K562 (cell line): ENCODE measurements around the gene S100A10. TPM values are rescaled to one million over a fixed set of nuclear protein-coding genes. Genes with fewer than 3 reads are reported as not detected.

Source experiments
- ATAC-seq: fragments of 200-7000 bp; cut with Tn5 transposase; 3 replicates; pipeline ENCODE4 v1.9.1; 2020; ENCODE audit warnings: moderate library complexity
- BruUV-seq: library from RNA; stranded (reverse); fragments of 400-500 nt; replicated peaks from 2 replicates; lab custom pipeline; 2021; lab: Mats Ljungman, UMichigan
- CTCF ChIA-PET: fragments of 300-600 bp; formaldehyde crosslinking; extraction: SDS; loops from one replicate; lab custom pipeline; 2021; ENCODE audit warnings: low intra/inter-chr PET ratio; lab: Yijun Ruan, JAX
- POLR2A ChIA-PET: fragments of 300-600, 350-650 bp; sonication (Branson Sonifier 250); formaldehyde crosslinking; extraction: SDS; loops from one replicate; lab custom pipeline; 2021; ENCODE audit warnings: antibody characterized with exemption, inconsistent platforms; lab: Yijun Ruan, JAX
- DNase-seq, 4 experiments: peaks; one replicate each; pipeline versions ENCODE4 v3.0.0 to v3.0.0-alpha.2; 2011 to 2018; ENCODE audit warnings: low spot score in 3 of 4, mixed read lengths in 3 of 4; ENCODE audit errors: extremely low read depth in 1 of 4
- FAIRE-seq: peaks from 2 replicates; lab custom pipeline; 2011; peaks lifted over from hg19 to GRCh38; lab: Jason Lieb, UNC
- H2AFZ ChIP-seq: 2 replicates; pipeline ENCODE4 v1.6.0; 2011; ENCODE audit warnings: low read depth, low read length, control low read depth, inconsistent platforms
- H3K27ac ChIP-seq: fragments of 200-600 bp; 3 replicates; pipeline ENCODE4 v1.8.0; 2011; ENCODE audit warnings: low read depth, mild to moderate bottlenecking, control low read depth, inconsistent platforms, low read length, moderate library complexity, mixed read lengths; ENCODE audit errors: extremely low read depth
- H3K27me3 ChIP-seq, 2 experiments: fragments of 300-600 bp in 1 of 2; 2 replicates in 1 of 2; 3 replicates in 1 of 2; pipeline versions ENCODE4 v1.6.0 to v1.8.0; 2011; ENCODE audit warnings: inconsistent platforms in 2 of 2, low read length in 2 of 2, mild to moderate bottlenecking in 1 of 2, mixed read lengths in 1 of 2, moderate library complexity in 1 of 2; ENCODE audit not compliant: control insufficient read depth in 2 of 2, insufficient read depth in 2 of 2
- H3K36me3 ChIP-seq: fragments of 300-600 bp; 3 replicates; pipeline ENCODE4 v1.8.0; 2011; ENCODE audit warnings: mild to moderate bottlenecking, low read length, inconsistent platforms; ENCODE audit not compliant: control insufficient read depth, insufficient read depth
- H3K4me1 ChIP-seq, 2 experiments: fragments of 200-600 bp in 1 of 2; replicated peaks in 1 of 2; 2 replicates in 1 of 2; 3 replicates in 1 of 2; pipeline versions ENCODE4 v1.5.1 to v1.8.0; 2011; ENCODE audit warnings: inconsistent platforms in 2 of 2, low read length in 2 of 2, mild to moderate bottlenecking in 1 of 2, mixed read lengths in 1 of 2, moderate library complexity in 1 of 2; ENCODE audit not compliant: control insufficient read depth in 2 of 2, insufficient read depth in 2 of 2
- H3K4me2 ChIP-seq: 2 replicates; pipeline ENCODE4 v1.6.1; 2011; ENCODE audit warnings: low read length, control low read depth, inconsistent platforms, mixed read lengths; ENCODE audit not compliant: insufficient read depth
- H3K4me3 ChIP-seq: fragments of 200-600 bp; sonication (generic), shearing (Covaris generic); 2 replicates; pipeline ENCODE4 v1.5.1; 2016; ENCODE audit warnings: control low read depth, inconsistent platforms
- H3K79me2 ChIP-seq: fragments of 200-600 bp; 3 replicates; pipeline ENCODE4 v1.8.0; 2011; ENCODE audit warnings: low read length, inconsistent platforms; ENCODE audit not compliant: control insufficient read depth, insufficient read depth
- H3K9ac ChIP-seq, 2 experiments: 2 replicates each; pipeline versions ENCODE4 v1.6.0 to v1.6.1; 2011; ENCODE audit warnings: low read depth in 2 of 2, low read length in 2 of 2, control low read depth in 1 of 2, inconsistent platforms in 1 of 2, mild to moderate bottlenecking in 1 of 2, mixed read lengths in 1 of 2; ENCODE audit not compliant: insufficient read depth in 1 of 2
- H3K9me1 ChIP-seq: one replicate; pipeline ENCODE4 v1.6.0; 2011; ENCODE audit warnings: inconsistent platforms, mild to moderate bottlenecking, low read length, moderate library complexity; ENCODE audit not compliant: control insufficient read depth, insufficient read depth
- H3K9me3 ChIP-seq: replicated peaks from 2 replicates; pipeline ENCODE4 v1.5.1; 2011; ENCODE audit warnings: low read depth, low read length, inconsistent platforms; ENCODE audit not compliant: control insufficient read depth, insufficient read depth
- H4K20me1 ChIP-seq: replicated peaks from 2 replicates; pipeline ENCODE4 v1.6.1; 2011; ENCODE audit warnings: low read length, inconsistent platforms, mixed read lengths; ENCODE audit not compliant: control insufficient read depth, insufficient read depth
- DPF2 ChIP-seq: fragments of 450-650 bp; IDR thresholded peaks from 2 replicates; pipeline ENCODE4 v1.6.1; 2016
- HINFP ChIP-seq: fragments of 450-650 bp; conservative IDR thresholded peaks from 2 replicates; pipeline ENCODE4 v1.6.1; 2016; ENCODE audit warnings: missing genetic modification characterization, low read depth, mild to moderate bottlenecking, control low read depth, missing compliant biosample characterization
- NFXL1 ChIP-seq: fragments of 450-650 bp; formaldehyde crosslinking; IDR thresholded peaks from 2 replicates; pipeline ENCODE4 v1.4.0; 2021; ENCODE audit warnings: mild to moderate bottlenecking
- POLR2A ChIP-seq: fragments of 450-650 bp; conservative IDR thresholded peaks from 2 replicates; pipeline ENCODE4 v1.6.1; 2016
- PTTG1 ChIP-seq: fragments of 450-650 bp; IDR thresholded peaks from 2 replicates; pipeline ENCODE4 v1.6.1; 2016; ENCODE audit warnings: low read depth, mild to moderate bottlenecking, missing genetic modification characterization, missing compliant biosample characterization
- RFX5 ChIP-seq: IDR thresholded peaks from 2 replicates; pipeline ENCODE4 v1.6.1; 2011; ENCODE audit warnings: low read depth, mild to moderate bottlenecking, improper control_type of control experiment, low read length
- SAFB ChIP-seq: fragments of 200-400 bp; formaldehyde crosslinking; IDR thresholded peaks from 2 replicates; pipeline ENCODE4 v1.6.1; 2017; ENCODE audit warnings: low read depth, low read length, borderline replicate concordance
- STAT5A ChIP-seq: IDR thresholded peaks from 2 replicates; pipeline ENCODE4 v1.6.1; 2012; ENCODE audit warnings: low read length, inconsistent platforms, borderline replicate concordance
- TCF7 ChIP-seq: sonication (generic); IDR thresholded peaks from 2 replicates; pipeline ENCODE4 v1.6.1; 2016; ENCODE audit warnings: antibody characterized with exemption, borderline replicate concordance
- THAP12 ChIP-seq: fragments of 250-450 bp; sonication (Bioruptor Pico); IDR thresholded peaks from 2 replicates; pipeline ENCODE4 v1.9.0; 2021; ENCODE audit warnings: mild to moderate bottlenecking, inconsistent platforms
- TRIM28 ChIP-seq: fragments of 450-650 bp; IDR thresholded peaks from 2 replicates; pipeline ENCODE4 v1.6.1; 2017
- XRCC3 ChIP-seq: fragments of 450-650 bp; IDR thresholded peaks from 2 replicates; pipeline ENCODE4 v1.6.1; 2017; ENCODE audit warnings: mild to moderate bottlenecking, moderate library complexity
- ZNF395 ChIP-seq: fragments of 200-800 bp; sonication (Bioruptor generic); IDR thresholded peaks from 2 replicates; pipeline ENCODE4 v1.6.1; 2017; ENCODE audit warnings: missing genetic modification characterization, missing compliant biosample characterization
- ZNF589 ChIP-seq: fragments of 200-800 bp; sonication (Bioruptor generic); IDR thresholded peaks from 2 replicates; pipeline ENCODE4 v1.6.1; 2016; ENCODE audit warnings: low read depth, missing genetic modification characterization, missing compliant biosample characterization
- WGBS: fragments of 100-300 bp; shearing (Covaris generic); methylation state at CpG from one replicate; pipeline ENCODE4 v1.1.6; 2016; ENCODE audit warnings: low coverage, mixed read lengths; ENCODE audit not compliant: insufficient coverage; ENCODE audit errors: missing lambda C conversion rate; 5-methylcytosine and 5-hydroxymethylcytosine counted together
- in situ Hi-C: fragments of 300-500 bp; cut with MboI; formaldehyde crosslinking; loops from 4 replicates; pipeline ENCODE4 v1.15.0; 2018; ENCODE audit warnings: inconsistent platforms, mixed read lengths
- intact Hi-C: fragments of 100-400 bp; cut with micrococcal nuclease; formaldehyde crosslinking; loops from 2 replicates; pipeline ENCODE4 v1.14.2; 2022
- polyA plus RNA-seq, 8 experiments: library from polyadenylated mRNA; depleted of rRNA in 4 of 8; stranded (reverse) in 5 of 8; unstranded in 3 of 8; fragments of >200 nt; fragmentation: Nextera tagmentation in 2 of 8; fragmentation: Illumina TruSeq in 1 of 8; extraction: Ambion mirVana in 2 of 8; extraction: Trizol in 1 of 8; gene quantifications; 2 replicates each; pipeline versions ENCODE4 v1.2.1 to v1.2.3, GENCODE V29; 2011 to 2014; ENCODE audit warnings: inconsistent platforms in 1 of 8, missing spikeins in 1 of 8
- total RNA-seq, 7 experiments: library from RNA; depleted of rRNA in 6 of 7; stranded (reverse); fragments of >200 nt in 6 of 7; fragmentation: Illumina TruSeq in 2 of 7; extraction: Trizol in 2 of 7; gene quantifications; 2 replicates each; pipeline versions ENCODE4 v1.2.1 to v1.2.3, GENCODE V29; 2011 to 2021; ENCODE audit warnings: low replicate concordance in 1 of 7
- TF ChIP-seq, protein P1 (sequence below): sonication (generic); formaldehyde crosslinking; IDR thresholded peaks from 2 replicates; pipeline ENCODE4 v1.8.0; 2023; ENCODE audit warnings: mild to moderate bottlenecking, missing genetic modification reagents

Gene S100A10
- total and polyA plus RNA-seq, 9 of the 15 experiments (the other 6 are each of a cell fraction or from before 2014, with no cell fraction given), result 0.32 to 1.6 (median 0.50) TPM; not detected in 3

DNA sequence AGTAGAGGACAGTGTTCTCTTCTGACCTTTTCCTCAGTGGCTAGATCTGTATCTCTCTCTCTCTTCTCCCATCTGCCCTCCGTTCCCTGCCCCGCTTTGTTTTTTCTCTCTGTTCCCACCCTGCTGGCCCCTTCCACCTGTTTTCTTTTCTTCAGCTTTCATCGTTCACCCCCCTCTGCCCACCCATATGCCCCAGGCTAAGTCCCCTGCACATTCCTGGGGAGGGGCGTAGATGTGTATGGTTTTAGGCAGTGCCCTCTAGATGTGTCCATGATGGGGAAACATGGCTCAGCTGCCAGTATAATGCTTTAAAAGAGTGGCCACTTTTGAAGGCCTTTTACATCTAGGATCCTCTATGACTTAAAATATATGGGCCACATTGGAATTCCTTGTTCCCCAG is 29.6 kb upstream of the S100A10 start (continued):
- no peak for TF ChIP-seq TCF7
- no peak for TF ChIP-seq POLR2A
- TF ChIP-seq ZNF589, result no peak
- no peak for TF ChIP-seq SAFB
- no peak for TF ChIP-seq TRIM28
- no peak for TF ChIP-seq NFXL1 (CRISPR knock-in tag)
- TF ChIP-seq, all 486 proteins: peak for 0

DNA sequence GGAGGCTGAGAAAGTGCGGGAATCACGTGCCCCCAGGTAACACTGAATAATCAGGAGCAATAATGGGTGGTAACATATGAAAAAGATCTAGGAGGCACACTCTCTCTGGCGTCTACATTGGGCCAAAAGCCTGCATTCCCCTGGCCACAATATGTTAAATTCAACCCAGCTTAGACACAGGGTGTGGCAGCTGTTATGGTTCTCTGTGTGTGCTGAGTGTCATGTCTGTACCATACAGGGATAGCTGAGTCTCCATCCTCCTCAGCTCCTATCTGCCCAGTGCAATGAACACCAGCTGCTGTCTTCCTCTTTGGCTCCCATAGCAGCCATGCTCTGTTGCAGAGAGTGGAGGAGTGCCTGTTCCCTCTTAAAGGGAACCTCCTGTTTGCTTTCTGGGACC is 28.8 kb upstream of the S100A10 start:
- ChIA-PET POLR2A (interaction anchor here (1.1 to 1.8 kb wide), 2 partner anchors 8 to 12 kb away, joined by 3 to 5 read pairs; no protein-coding TSS in a partner anchor), CTCF (no interaction called here)
- no peak overlapping the region for H2AFZ ChIP-seq
- no peaks in the 10 kb centered on the region for H3K79me2 ChIP-seq
- H3K4me3 ChIP-seq, result no peak overlapping the region
- DNase-seq (no peak), ATAC-seq (no peak), FAIRE-seq (no peak)
- H3K9me1 ChIP-seq, result no peaks in the 10 kb centered on the region
- no TSS peak for BruUV-seq
- intact Hi-C loops (no loop called here), in situ Hi-C loops (no loop called here)
- H4K20me1 ChIP-seq, result no peaks in the 10 kb centered on the region
- no peaks in the 10 kb centered on the region for H3K9me3 ChIP-seq
- 0% methylated on average over 3 of the region's 3 CpGs for WGBS
- no peaks in the 10 kb centered on the region for H3K36me3 ChIP-seq
- H3K9ac ChIP-seq, result no peak overlapping the region
- H3K27ac ChIP-seq, result no peak overlapping the region
- H3K4me1 ChIP-seq, result no peaks in the 10 kb centered on the region
- no peak overlapping the region for H3K4me2 ChIP-seq
- peaks cover 34 to 41% of the 10 kb centered on the region in 2 experiments for H3K27me3 ChIP-seq
- TF ChIP-seq ZNF395 (no peak), RFX5 (no peak), STAT5A (no peak), HINFP (no peak), THAP12 (CRISPR knock-in tag) (no peak), XRCC3 (no peak), DPF2 (no peak), PTTG1 (tag) (no peak)
- TF ChIP-seq, protein P1, sequence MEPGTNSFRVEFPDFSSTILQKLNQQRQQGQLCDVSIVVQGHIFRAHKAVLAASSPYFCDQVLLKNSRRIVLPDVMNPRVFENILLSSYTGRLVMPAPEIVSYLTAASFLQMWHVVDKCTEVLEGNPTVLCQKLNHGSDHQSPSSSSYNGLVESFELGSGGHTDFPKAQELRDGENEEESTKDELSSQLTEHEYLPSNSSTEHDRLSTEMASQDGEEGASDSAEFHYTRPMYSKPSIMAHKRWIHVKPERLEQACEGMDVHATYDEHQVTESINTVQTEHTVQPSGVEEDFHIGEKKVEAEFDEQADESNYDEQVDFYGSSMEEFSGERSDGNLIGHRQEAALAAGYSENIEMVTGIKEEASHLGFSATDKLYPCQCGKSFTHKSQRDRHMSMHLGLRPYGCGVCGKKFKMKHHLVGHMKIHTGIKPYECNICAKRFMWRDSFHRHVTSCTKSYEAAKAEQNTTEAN, result no peak
